Measurements from ENCODE around the gene SLC16A3.
A peak's percentile ranks its signal among the peaks of the same experiment; 100 is the strongest.

The SLC16A3 gene

DNA sequence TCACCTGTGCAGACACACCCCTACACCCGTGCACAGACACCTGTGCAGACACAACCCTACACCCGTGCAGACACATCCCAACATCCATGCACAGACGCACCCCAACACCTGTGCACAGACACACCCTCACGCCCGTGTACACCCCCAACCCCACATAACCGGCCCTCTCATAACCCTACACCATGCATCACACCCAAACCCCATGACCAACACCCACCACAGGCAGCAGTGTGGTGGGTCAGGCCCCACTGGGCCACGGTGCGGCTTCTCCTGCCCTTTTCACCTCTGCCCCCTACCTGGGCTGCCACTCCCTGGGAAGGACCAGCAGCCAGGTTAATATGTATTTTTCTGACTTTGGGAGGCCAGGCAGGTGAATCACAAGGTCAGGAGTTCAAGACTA, 4.2 kb upstream of the SLC16A3 start:
- no peak for DNase-seq

GRCh38 chr17:82225368-82226029, 3.3 kb upstream of the SLC16A3 start:
- no peak for DNase-seq

- no peak for DNase-seq
Observed at GRCh38 chr17:82226146-82226808, 2.6 kb upstream of the SLC16A3 start.

DNA sequence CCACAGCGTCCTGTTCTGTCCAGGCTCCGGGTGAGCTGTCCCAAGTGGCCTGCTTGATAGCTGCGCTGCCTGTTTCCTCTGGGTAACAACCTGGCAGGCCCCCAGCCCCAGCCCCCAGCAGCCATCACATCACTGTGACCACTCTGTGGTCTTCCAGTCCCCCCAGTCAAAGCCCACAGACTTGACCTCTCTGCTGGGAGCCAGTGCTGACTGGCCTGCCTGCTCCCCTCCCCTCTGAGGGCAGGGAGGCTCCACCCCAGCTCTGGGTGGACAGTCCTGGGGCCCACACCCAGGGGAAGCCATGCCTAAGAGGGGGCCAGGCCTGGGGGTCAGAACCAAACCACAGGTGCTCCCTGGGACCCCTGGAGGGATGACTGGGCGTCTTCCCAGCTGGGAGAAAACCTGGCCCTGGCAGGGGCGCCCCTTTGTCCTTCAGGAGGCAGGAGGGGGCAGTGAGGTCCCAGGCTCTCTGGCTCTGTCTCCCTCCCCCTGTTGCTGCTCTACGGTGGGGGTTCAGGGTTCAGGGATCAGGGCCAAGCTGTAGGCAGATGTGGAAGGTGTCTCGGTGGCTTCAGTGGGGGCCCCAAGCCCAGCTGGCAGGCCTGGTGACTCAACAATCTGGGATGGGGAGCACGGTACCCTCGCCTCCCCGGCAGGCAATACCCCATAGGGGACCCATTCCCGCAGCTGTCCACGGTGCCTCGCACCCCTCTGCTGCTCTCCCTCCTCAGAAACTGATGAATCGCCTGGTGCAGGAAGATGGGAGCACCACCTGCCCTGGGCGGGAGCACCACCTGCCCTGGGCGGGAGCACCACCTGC, 1.8 kb upstream of the SLC16A3 start:
- DNase-seq: peak; percentile 3

DNA sequence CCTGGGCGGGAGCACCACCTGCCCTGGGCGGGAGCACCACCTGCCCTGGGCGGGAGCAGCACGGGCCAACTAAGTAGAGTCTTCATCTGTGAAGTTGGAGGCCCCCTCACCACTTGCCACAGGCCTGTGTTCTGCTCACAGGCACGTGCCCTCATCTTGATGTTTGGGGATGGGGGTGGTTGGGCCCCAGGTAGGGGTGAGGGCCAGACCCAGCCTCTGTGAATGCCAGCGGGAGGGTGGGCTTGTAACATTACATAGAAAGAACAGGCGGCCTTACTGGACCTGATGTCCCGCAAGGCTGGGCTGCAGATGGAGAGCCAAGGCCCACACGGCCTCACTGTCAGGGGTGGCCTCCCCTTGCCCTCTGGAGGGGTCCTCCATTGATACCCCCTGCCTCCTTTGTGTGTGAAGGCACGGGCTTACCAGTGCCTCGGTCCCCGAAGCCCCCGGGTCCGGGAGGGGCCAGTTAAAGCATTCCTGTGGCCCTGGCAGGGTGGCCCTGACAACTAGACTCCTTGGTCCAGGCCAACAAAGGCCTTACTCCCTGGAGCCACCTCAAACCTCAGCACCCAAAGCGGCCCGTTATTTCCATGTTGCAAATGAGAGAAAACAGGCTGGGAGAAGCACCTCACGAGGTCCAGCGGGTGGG, 1.1 kb upstream of the SLC16A3 start:
- no peak for DNase-seq

DNA sequence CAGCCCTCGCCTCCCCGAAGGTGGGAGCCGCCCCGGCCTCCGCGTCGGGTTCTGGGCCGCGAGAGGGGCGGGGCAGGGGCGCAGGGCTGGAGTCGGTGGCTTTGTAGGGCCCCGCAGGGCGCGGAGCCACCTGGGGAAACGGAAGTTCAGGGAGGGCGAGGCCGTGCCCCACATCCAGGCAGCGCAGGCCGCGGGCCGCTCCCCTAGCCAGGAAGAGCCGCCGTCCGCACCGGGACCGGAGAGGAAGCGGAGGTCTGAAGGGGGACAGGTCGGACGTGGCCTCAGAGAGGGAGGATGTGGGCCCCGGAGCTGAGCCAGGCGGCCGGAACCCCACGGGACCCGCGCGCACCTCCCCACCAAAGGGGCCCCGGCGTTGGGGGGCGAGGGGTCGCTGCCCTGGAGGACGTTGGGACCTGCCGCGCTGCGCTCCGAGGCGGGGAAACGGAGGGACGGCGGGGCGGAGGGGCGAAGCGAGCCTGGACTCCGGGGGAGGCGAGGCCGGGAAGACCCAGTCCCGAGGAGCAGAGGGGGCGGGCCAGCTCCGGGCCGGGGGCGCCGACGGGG, 482 bp upstream of the SLC16A3 start:
- DNase-seq: peak; percentile 47

GRCh38 chr17:82229698-82230608, 1.1 kb downstream of the SLC16A3 start:
- DNase-seq: peak; percentile 57

DNA sequence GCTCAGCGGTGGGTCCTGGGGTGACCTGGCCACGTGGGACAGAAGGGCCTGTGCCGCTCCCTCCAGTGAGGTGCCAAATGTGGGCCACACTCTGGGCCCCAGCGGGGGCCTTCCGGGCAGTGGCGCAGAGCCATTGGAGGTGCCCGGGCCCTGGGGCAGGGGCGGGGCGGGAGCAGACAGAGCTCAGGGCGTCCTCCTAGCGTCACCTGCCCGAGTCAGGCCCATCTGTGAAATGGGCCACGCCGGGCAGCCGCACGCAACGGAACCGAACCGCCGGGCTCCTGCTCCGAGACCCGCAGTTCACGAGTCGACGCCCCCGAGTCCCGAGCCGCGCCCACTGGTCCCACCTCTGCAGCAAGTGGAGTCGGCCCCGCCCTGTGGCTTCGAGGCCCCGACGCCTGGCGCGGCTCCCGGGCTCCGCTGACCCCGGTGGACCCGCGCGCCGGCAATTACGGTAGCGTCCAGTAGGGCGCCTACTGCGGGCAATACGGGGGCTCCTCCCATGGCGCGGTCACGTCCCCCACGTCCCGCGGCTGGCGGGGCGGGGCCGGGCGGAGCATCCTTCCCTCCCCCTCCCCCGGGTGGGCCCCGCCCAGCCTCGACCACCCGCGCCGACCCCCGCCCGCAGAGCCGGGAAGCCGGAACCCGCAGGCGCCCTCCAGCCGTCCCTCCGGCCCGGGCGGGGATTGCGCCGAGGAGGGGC, 1.9 kb downstream of the SLC16A3 start:
- peak; percentile 81 for DNase-seq

DNA sequence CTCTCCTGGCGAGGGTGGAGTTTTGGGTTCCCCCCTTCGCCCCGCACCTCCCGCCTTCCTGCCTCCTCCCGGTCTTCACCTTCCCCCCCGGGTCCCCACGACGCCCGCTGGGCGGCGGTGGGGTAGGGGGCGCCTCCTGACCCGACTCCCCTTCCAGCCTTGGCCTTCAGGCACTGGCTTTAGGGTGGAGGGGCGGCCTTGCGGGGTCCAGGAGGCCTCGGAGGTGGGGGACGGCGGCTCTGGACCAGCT, 2.4 kb downstream of the SLC16A3 start:
- DNase-seq: peak; percentile 73

GRCh38 chr17:82231562-82232321, 2.9 kb downstream of the SLC16A3 start:
- DNase-seq: peak; percentile 60

DNA sequence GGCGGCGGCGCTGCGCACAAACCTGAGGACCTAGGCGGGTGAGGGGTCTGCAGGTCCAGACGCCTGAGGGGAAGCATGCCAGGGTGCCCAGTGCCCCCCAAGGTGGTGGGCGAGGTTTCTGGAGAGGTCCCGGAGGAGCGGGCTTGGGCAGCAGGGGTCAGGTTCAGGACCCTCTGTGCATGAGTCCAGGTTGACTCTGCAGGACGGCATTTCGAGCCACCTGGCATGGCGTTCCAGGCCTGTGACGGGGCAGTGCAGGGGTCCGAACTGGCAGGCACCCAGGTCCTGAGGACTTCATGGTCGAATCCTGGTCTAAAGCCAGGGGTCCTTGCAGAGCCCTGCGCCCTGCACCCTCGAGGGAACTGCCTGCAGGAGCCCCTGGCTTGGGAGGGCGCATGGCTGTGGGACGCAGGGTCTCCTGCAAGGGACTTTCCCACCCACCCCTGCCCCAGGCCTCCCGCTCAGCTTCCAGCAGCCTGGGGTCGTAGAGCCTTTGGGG, 3.5 kb downstream of the SLC16A3 start:
- no peak for DNase-seq

- no peak for DNase-seq
Observed at GRCh38 chr17:82232876-82233785, 4.3 kb downstream of the SLC16A3 start.

DNA sequence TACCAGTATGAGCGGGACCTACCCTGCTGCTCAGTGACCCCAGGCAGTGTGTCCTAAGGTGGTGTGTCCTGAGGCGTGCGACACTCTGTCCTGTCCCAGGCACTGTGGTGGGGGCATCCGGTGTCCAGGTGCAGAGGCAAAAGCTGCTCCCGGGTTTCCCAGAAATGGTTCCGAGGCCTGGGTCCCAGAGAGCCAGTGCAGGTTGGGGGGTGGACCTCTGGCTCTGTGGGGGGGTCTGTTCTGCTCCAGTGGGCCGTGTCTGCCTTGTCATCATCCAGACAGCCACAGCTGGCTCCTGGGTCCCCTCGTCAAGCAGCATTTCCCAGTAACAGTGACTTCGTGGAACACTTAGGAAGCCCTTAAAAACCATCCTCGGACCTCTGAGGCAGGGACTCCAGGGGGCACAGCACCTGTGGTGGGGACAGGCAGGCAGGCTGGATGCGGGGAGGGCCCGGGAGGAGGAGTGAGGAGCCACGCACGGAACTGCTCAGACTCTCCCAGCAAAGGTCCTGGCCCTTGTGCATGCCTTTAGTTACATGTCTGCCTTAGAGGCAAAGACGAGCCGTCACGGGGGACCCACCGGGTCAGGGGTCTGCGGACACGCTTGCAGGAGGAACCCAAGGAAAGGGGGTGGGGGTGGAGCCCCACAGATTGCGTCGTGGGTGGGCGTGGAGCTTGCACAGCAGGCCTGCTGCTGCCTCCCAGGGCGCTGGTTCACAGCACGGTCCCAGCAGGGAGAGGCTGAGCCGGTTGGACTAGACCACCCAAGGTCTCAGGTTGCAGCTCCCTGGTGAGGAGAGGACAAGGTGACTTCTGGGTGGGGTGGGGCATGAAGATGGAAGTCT, 5.6 kb downstream of the SLC16A3 start:
- DNase-seq: no peak

DNA sequence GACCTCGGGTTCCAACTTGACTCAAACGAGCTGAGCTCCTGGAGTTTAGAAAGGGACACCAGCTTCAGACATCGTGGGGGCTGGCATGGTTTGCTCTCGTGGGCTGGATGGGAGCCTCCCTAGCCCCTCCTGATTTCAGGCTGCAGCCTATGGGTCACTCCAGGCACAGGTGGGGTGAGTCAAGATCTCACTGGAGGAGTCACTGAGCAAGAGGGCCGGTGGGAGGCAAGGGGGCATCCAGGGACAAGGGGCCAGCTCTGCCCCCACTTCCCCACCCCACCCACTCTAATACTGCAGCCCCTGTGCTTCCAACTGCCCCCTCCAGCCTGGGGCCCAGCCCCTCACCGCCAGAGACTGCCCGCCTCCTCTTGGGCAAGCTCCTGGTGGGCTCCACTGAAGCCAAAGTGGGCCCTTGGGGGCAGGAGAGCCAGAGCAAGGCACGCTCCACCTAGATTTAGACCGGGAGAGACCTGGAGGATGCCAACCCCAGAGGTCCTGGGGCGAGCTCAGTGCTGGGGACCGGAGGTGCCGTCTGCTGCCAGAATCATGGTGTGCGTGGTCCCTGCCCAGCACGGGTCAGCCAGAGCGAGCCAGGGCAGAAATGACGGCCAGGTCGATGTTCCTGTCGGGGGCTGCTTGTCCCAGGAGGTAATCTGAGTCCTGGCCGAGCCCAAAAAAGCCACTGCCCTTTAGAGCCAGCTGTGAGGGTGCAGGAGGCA, 6.4 kb downstream of the SLC16A3 start:
- no peak for DNase-seq

DNA sequence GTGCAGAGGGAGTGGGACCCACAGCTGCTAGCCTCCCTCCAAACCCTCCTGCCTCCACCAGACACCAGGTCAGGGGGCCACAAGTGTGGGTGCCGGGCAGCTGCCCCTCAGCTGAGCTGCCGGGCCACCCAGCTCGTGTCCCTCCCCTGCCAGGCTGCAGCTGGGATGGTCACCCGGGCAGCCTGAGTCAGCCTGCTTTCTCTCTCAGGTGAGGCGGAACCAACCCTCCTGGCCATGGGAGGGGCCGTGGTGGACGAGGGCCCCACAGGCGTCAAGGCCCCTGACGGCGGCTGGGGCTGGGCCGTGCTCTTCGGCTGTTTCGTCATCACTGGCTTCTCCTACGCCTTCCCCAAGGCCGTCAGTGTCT, 6.9 kb downstream of the SLC16A3 start:
- DNase-seq: no peak

GRCh38 chr17:82236142-82236971, 7.5 kb downstream of the SLC16A3 start:
- peak; percentile 87 for DNase-seq

Measured in retina (tissue), 1 donor.